DMS53 (cell line): ENCODE data around the gene PRR22.
"Not testable (repeated sequence)": the region's sequence is repeated elsewhere in the genome, so short reads cannot be mapped to it uniquely, and the experiment has no call there.

Experiments
- DNase-seq: peaks from one replicate; lab custom pipeline; 2025; lab: John Stamatoyannopoulos, UW

The PRR22 gene

DNA sequence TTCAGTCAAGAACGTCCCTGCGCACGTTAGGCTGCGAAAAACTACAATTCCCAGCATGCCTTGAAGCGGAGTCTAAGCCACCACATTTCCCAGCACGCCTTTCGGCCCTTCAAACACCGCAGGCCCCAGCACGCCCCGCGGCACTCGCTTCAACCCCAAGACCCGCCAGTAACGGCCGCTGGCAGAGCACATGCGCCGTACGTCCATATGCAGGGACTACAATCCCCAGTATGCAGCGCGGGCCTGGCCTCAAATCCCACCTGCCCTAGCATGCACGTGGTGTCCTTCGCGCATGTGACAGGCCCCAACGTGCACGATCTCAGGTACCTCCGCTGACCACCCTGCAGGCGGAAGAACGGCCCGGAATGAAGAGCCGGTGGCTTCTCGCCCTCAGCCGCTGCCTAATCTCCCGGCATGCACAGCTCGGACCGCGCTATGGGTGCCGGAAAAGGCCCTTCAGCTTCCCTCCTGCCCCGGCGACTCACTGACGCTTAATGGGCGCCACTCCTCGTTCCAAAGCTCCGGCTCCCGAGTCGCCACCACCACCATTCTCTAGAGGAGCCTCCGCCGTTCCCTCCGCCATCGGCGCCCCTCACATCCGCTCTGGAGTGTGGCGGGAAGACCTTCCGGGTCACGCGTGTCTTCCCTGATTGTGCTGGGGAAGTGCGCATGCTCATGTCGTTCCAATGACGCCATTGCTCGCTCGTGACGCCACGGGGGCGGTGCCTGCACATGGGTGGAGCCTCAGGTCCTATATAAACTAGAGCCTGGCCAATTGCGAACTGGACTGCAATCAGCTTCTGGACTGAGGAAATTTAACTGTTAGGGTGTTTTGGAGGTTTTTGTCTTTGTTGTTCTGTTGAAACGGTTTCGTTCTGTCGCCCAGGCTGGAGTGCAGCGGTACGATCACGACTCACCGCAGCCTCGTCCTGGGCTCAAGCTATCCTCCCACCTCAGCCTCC, 6.3 kb upstream of the PRR22 start, which contains the start of gene DUS3L:
Gene DUS3L (minus strand): TSS at position 605 of the 962 bp plus-strand sequence. CDS start 22 bp downstream, at position 583.
- peak; percentile 97 for DNase-seq

DNA sequence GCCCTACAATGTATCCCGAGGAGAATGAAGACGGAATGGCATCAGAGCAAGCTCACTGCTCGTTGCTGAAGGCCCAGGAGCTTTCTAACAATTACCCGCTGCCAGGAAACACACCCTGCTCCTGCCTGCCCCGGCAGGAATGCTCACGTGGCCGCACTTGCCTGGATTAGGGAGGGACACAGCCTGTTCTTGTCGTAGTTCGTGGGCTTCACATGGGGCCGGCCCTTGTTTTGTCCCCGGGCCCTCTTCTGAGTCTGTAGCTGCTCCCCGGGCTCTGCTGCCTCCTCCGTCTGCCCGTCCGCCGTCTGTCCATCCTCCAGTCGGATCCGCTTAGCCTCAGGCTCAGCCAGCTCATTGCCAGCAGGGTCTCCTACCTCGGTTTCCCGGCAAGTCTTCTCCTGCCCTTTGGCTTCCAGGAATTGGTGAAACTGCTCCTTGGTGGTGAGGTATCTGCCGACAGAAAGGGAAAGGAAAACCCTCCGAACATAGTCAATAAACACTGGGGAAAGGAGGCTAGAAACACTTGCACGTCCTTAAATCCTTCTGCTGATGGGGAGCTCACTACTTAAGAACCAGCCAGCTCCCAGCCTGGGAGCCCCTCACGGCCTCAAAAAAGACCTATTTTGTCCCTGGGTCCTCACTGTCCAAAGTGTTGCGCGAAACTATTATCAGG, 5.5 kb upstream of the PRR22 start:
- no peak for DNase-seq

- no peak for DNase-seq
Observed at GRCh38 chr19:5789351-5789761, 4.8 kb upstream of the PRR22 start.

DNA sequence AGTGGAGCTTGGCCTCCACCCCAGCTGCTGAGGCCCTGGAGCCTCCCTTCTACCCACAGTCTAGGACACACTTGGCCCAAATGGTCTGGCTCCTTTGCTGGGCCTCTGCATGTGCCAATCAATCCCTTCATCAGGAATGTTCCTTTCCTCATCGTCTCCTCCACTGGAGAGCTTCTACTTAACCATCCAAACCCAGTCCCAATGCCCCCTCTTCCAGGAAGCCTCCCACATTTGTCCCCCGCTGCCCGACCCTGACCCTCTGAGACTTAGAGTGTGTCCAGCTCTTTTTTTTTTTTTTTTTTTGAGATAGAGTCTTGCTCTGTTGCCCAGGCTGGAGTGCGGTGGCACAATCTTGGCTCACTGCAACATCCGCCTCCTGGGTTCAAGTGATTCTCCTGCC, 3.9 kb upstream of the PRR22 start:
- DNase-seq = no peak

- no peak for DNase-seq
Observed at GRCh38 chr19:5787409-5788182, 3.0 kb upstream of the PRR22 start.

DNA sequence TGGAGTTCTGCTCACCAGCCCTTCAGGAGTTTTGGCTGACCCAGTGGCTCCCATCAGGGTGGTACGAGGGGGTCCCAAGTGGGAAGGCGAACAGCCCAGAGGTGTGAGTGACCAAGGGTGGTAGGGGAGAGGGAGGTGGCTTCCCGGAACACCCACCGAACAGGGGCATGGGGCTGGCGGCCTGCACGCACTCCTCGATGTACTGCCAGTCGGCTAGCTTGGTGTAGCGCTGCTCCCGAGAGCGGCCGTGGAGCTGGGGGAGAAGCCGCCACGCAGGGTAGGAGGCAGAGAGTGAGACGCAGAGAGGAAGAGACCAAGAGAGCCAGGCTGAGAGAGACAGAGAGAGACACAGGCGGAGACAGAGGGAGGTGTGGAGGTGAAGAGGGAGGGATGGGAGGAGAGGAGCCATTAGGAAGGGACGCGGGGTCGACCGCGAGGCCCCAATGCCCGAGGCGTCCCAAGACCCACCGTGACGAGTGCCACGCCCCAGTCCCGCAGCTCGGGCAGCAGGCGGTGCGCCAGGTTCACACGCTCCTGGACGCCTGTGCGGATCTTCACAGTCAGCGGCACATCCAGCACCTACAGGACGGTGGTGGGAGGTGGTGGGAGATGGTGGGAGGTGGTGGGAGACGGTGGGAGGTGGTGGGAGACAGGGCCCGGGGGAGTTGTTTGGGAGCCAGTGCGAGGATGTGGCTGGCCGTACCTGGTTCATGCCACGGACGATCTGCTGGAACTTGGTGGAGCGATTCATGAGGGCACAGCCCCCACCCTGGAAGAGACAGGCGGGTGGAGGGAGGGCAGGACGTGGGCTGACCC, 2.3 kb upstream of the PRR22 start:
- DNase-seq = no peak

- no peak for DNase-seq
Observed at GRCh38 chr19:5785423-5785822, 877 bp upstream of the PRR22 start.

- DNase-seq = no peak
Observed at GRCh38 chr19:5782945-5783919, 1.3 kb downstream of the PRR22 start.

DNA sequence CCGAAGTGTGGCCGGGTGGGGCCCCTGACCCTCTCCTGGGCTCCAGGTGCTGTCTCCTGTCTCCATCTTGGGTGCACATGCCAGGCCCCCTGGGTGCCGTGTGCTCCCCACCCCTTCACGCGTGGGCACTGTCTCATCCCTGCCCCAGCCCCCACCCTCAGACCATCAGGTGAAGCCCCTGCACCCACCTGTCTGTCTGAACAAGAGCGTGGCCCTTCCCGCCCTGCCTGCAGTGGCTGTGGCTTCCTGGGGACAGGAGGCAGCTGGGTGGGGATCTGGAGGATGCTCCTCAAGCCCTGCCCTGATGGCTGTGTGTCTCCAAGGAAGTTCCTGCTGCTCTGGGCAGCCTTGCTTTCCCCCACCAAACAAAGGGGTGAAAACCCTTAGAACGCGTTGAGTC, 2.2 kb downstream of the PRR22 start:
- DNase-seq = no peak

GRCh38 chr19:5780916-5781315, 3.6 kb downstream of the PRR22 start:
- DNase-seq = not testable (repeated sequence)

DNA sequence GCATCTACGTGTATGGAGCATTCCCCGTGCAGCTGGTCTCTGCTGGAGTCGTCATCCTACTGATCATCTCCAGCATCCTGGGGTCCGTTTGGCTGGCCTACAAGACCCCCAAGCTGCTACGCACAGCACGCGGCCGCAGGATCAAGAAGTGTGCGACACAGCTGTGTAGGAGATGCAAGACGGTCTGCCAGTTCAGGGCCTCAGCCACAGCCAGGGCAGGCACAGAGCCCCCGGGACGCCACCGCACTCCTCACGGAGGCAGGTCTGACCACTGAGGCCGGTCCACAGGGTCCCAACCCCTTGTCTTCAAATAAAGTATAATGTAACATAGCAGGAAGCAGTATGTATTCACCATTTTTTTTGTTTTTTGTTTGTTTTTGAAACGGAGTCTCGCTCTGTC, 6.1 kb downstream of the PRR22 start:
- DNase-seq = no peak

GRCh38 chr19:5775668-5776309, 8.8 kb downstream of the PRR22 start:
- no peak for DNase-seq

GRCh38 chr19:5774921-5775320, 9.6 kb downstream of the PRR22 start:
- no peak for DNase-seq

DNA sequence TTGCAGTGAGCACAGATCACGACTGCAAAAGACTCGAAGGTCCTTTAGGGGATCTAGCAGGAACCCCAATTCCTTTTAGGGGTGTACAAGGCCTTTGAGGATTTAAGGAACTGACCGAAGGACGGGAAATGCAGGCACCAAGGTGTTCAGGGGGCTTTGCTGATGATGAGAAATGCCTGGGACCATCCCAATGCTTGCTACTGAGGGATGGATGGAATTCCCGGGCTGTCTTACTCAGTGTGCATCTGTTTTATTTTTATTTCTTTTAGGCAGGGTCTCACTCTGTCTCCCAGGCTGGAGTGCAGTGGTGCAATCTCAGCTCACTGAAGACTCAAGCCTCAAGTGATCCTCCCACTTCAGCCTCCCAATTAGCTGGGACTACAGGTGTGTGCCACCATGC, 11.3 kb downstream of the PRR22 start:
- no peak for DNase-seq

DNA sequence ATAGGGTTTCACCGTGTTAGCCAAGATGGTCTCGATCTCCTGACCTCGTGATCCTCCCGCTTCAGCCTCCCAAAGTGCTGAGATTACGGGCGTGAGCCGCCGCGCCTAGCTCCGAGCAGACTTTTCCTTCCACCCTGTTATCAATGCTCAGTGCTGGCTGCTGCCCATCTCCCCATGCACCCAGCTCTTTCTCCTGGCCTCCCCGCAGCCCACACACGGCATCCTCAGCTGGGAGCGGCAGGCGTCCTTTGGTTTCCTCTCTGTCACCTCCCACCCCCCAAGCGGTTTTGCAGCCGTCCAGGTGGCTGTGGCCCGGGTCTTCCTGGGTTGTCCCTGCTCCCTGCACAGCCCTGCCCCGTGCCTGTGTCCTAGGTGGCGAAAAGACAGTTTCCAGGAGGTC, 12.1 kb downstream of the PRR22 start:
- DNase-seq = no peak

DNA sequence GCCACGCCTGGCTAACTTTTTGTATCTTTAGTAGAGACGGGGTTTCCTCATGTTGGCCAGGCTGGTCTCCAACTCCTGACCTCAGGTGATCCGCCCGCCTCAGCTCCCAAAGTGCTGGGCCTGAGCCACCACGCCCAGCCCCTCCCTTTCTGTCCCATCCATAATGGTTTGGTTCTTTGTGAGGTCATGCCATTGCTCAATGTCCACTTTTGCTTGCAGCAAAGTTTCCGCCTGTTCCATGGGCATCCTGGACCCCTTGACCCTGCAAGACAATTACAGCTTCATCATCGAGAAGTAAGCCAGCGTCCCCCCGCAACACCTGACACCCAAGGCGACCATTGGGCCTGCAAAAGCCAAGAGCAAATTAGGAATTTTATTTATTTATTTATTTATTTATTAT, 16.6 kb downstream of the PRR22 start:
- DNase-seq = no peak

- no peak for DNase-seq
Observed at GRCh38 chr19:5765220-5765619, 19.3 kb downstream of the PRR22 start.

GRCh38 chr19:5762608-5763217, 21.8 kb downstream of the PRR22 start:
- no peak for DNase-seq

- no peak for DNase-seq
Observed at GRCh38 chr19:5753743-5754142, 30.8 kb downstream of the PRR22 start.
